H9 (cell line): ENCODE data around the gene ALKBH5. TPM values are rescaled to one million over a fixed set of nuclear protein-coding genes. Genes with fewer than 3 reads are reported as not detected.

ENCODE experiments used
- DNase-seq: peaks from one replicate; pipeline ENCODE4 v3.0.0-alpha.2; 2017
- H2AFZ ChIP-seq: one replicate; pipeline ENCODE4 v1.6.1; 2013; ENCODE audit warnings: mild to moderate bottlenecking, low read length, control low read depth, moderate library complexity
- H2AK5ac ChIP-seq: 2 replicates; pipeline ENCODE4 v1.6.1; 2013; ENCODE audit warnings: low read length, control low read depth, mixed read lengths; ENCODE audit not compliant: insufficient read length
- H2BK120ac ChIP-seq: one replicate; pipeline ENCODE4 v1.6.1; 2013; ENCODE audit warnings: low read depth, mild to moderate bottlenecking, low read length, control low read depth, inconsistent platforms; ENCODE audit not compliant: poor library complexity, severe bottlenecking
- H2BK12ac ChIP-seq: 2 replicates; pipeline ENCODE4 v1.6.1; 2013; ENCODE audit warnings: low read length, control low read depth, mixed read lengths, low read depth; ENCODE audit not compliant: insufficient read length
- H2BK15ac ChIP-seq: 2 replicates; pipeline ENCODE4 v1.6.1; 2013; ENCODE audit warnings: low read depth, low read length, control low read depth
- H2BK20ac ChIP-seq: one replicate; pipeline ENCODE4 v1.6.1; 2013; ENCODE audit warnings: low read depth, mild to moderate bottlenecking, low read length, control low read depth, inconsistent platforms; ENCODE audit not compliant: poor library complexity, severe bottlenecking
- H2BK5ac ChIP-seq: 2 replicates; pipeline ENCODE4 v1.6.1; 2013; ENCODE audit warnings: low read length, control low read depth, mixed read lengths; ENCODE audit not compliant: insufficient read length
- H3K14ac ChIP-seq: 2 replicates; pipeline ENCODE4 v1.6.1; 2013; ENCODE audit warnings: low read length, control low read depth; ENCODE audit not compliant: insufficient read depth
- H3K18ac ChIP-seq: 2 replicates; pipeline ENCODE4 v1.6.1; 2013; ENCODE audit warnings: low read depth, mild to moderate bottlenecking, mixed read lengths, low read length, control low read depth; ENCODE audit not compliant: insufficient read length
- H3K23ac ChIP-seq: 2 replicates; pipeline ENCODE4 v1.6.1; 2013; ENCODE audit warnings: low read length, control low read depth, mixed read lengths, low read depth; ENCODE audit not compliant: insufficient read length
- H3K23me2 ChIP-seq: 2 replicates; pipeline ENCODE4 v1.6.1; 2013; ENCODE audit warnings: low read depth, mild to moderate bottlenecking, mixed read lengths, low read length, control low read depth; ENCODE audit not compliant: insufficient read length, poor library complexity, severe bottlenecking
- H3K27ac ChIP-seq: 2 replicates; pipeline ENCODE4 v1.5.1; 2013; ENCODE audit warnings: low read length, control low read depth, mixed read lengths, low read depth; ENCODE audit not compliant: insufficient read length
- H3K27me3 ChIP-seq: 2 replicates; pipeline ENCODE4 v1.6.1; 2013; ENCODE audit warnings: low read length, control low read depth, inconsistent platforms; ENCODE audit not compliant: insufficient read depth
- H3K4ac ChIP-seq: 2 replicates; pipeline ENCODE4 v1.6.1; 2013; ENCODE audit warnings: low read depth, mild to moderate bottlenecking, control low read depth, inconsistent platforms, low read length, moderate library complexity
- H3K4me1 ChIP-seq: 2 replicates; pipeline ENCODE4 v1.6.1; 2013; ENCODE audit warnings: low read length, control low read depth, inconsistent platforms; ENCODE audit not compliant: insufficient read depth
- H3K4me2 ChIP-seq: 2 replicates; pipeline ENCODE4 v1.6.1; 2013; ENCODE audit warnings: low read length, control low read depth, mixed read lengths; ENCODE audit not compliant: insufficient read length, insufficient read depth
- H3K56ac ChIP-seq: 2 replicates; pipeline ENCODE4 v1.6.1; 2013; ENCODE audit warnings: low read depth, mild to moderate bottlenecking, mixed read lengths, low read length, control low read depth; ENCODE audit not compliant: insufficient read length
- H3K79me1 ChIP-seq: 2 replicates; pipeline ENCODE4 v1.6.1; 2013; ENCODE audit warnings: low read depth, mild to moderate bottlenecking, moderate library complexity, low read length, control low read depth, inconsistent platforms; ENCODE audit not compliant: insufficient read depth, poor library complexity, severe bottlenecking
- H3K79me2 ChIP-seq: 2 replicates; pipeline ENCODE4 v1.6.1; 2013; ENCODE audit warnings: low read length, control low read depth, inconsistent platforms; ENCODE audit not compliant: insufficient read depth
- H3K9ac ChIP-seq: 2 replicates; pipeline ENCODE4 v1.6.1; 2013; ENCODE audit warnings: low read length, control low read depth, mixed read lengths; ENCODE audit not compliant: insufficient read length; ENCODE audit errors: extremely low read depth
- H3K9me3 ChIP-seq: one replicate; pipeline ENCODE4 v1.6.1; 2013; ENCODE audit warnings: low read depth, low read length, inconsistent platforms; ENCODE audit not compliant: control insufficient read depth
- H3T11ph ChIP-seq: one replicate; pipeline ENCODE4 v1.6.1; 2013; ENCODE audit warnings: mild to moderate bottlenecking, low read length, control low read depth, inconsistent platforms
- H4K20me1 ChIP-seq: one replicate; pipeline ENCODE4 v1.6.1; 2013; ENCODE audit not compliant: control insufficient read depth, insufficient read length, insufficient read depth
- H4K5ac ChIP-seq: 2 replicates; pipeline ENCODE4 v1.6.1; 2013; ENCODE audit warnings: low read depth, mild to moderate bottlenecking, mixed read lengths, low read length, control low read depth; ENCODE audit not compliant: insufficient read length
- H4K8ac ChIP-seq: replicated peaks from 2 replicates; pipeline ENCODE4 v1.6.1; 2013; ENCODE audit warnings: low read length, control low read depth, mixed read lengths, low read depth; ENCODE audit not compliant: insufficient read length
- H4K91ac ChIP-seq: 2 replicates; pipeline ENCODE4 v1.6.1; 2013; ENCODE audit warnings: low read depth, mild to moderate bottlenecking, moderate library complexity, mixed read lengths, low read length, control low read depth; ENCODE audit not compliant: insufficient read length
- H3K27ac Mint-ChIP-seq, 3 experiments: 2 replicates in 2 of 3; 3 replicates in 1 of 3; pipeline ENCODE4 v1.8.0; 2020 to 2021; ENCODE audit warnings: mixed read lengths in 3 of 3, mild to moderate bottlenecking in 1 of 3, moderate library complexity in 1 of 3
- H3K27me3 Mint-ChIP-seq: 2 replicates; pipeline ENCODE4 v1.8.0; 2021; ENCODE audit warnings: low read depth, mild to moderate bottlenecking, moderate library complexity, mixed read lengths
- H3K36me3 Mint-ChIP-seq, 3 experiments: 2 replicates in 2 of 3; 3 replicates in 1 of 3; pipeline ENCODE4 v1.8.0; 2020 to 2021; ENCODE audit warnings: low read depth in 3 of 3, mixed read lengths in 3 of 3; ENCODE audit not compliant: insufficient read depth in 1 of 3
- H3K4me1 Mint-ChIP-seq, 2 experiments: 2 replicates each; pipeline ENCODE4 v1.8.0; 2020; ENCODE audit warnings: mixed read lengths in 2 of 2
- H3K4me3 Mint-ChIP-seq, 2 experiments: 2 replicates in 1 of 2; 3 replicates in 1 of 2; pipeline ENCODE4 v1.8.0; 2020 to 2021; ENCODE audit warnings: mild to moderate bottlenecking in 2 of 2, mixed read lengths in 2 of 2, moderate library complexity in 1 of 2
- H3K9me3 Mint-ChIP-seq, 2 experiments: 2 replicates in 1 of 2; 3 replicates in 1 of 2; pipeline ENCODE4 v1.8.0; 2020; ENCODE audit warnings: mild to moderate bottlenecking in 2 of 2, mixed read lengths in 2 of 2, moderate library complexity in 1 of 2
- CTCF ChIP-seq: fragments of 200-600 bp; sonication (generic); conservative IDR thresholded peaks from 3 replicates; pipeline ENCODE4 v1.8.0; 2021; ENCODE audit warnings: antibody characterized with exemption, mild to moderate bottlenecking
- WGBS: extraction: QIAGEN DNeasy Blood & Tissue Kit; methylation state at CpG from one replicate; pipeline ENCODE4 v1.1.7; 2013; ENCODE audit warnings: missing lambda C conversion rate, low lambda C conversion rate, mixed read lengths; ENCODE audit not compliant: insufficient read length; ENCODE audit errors: extremely low coverage; 5-methylcytosine and 5-hydroxymethylcytosine counted together
- total RNA-seq: library from RNA; stranded (reverse); gene quantifications from 2 replicates; pipeline ENCODE4 v1.2.1, GENCODE V29; 2021

Gene ALKBH5
- total RNA-seq, 1 experiment from 2014 or later: 89.8 TPM

DNA sequence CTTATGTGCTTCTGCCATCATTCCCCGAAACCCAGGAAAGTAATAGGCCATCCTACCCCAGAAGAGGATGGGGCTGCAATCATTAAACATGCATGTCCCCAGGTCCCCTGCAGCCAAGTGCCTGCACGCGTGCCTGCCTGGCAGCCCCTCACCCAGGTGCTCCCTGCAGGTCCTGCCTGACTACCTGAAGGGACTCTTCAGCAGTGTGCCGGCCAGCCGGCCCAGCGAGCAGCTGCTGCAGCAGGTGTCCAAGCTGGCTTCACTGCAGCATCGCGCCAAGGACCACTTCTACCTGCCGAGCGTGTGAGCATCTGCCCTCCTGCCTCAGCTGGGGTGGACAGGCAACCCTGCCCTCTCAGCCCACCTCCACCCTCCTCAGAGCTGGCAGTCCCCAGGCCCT lies 16.2 kb upstream of the ALKBH5 start:
- Mint-ChIP-seq H3K9me3 (no peaks in the 10 kb centered on the region), H3K36me3 (no peaks in the 10 kb centered on the region), H3K27me3 (peaks cover 9% of the 10 kb centered on the region; the same call in 1 of the 2 replicates), H3K4me3 (no peak overlapping the region), H3K27ac (no peak overlapping the region), H3K4me1 (no peaks in the 10 kb centered on the region)
- H4K20me1 ChIP-seq: no peaks in the 10 kb centered on the region
- no peak overlapping the region for H2AFZ ChIP-seq
- H3K79me1 ChIP-seq: no peaks in the 10 kb centered on the region
- H2BK5ac ChIP-seq: no peak overlapping the region
- no peak for TF ChIP-seq CTCF
- no peak overlapping the region for H3K23ac ChIP-seq
- no peaks in the 10 kb centered on the region for H3K23me2 ChIP-seq
- no peak overlapping the region for H4K5ac ChIP-seq
- H3K27me3 ChIP-seq: no peaks in the 10 kb centered on the region
- H3K79me2 ChIP-seq: no peaks in the 10 kb centered on the region
- H3K18ac ChIP-seq: no peak overlapping the region
- no peak overlapping the region for H2BK12ac ChIP-seq
- no peak overlapping the region for H3K27ac ChIP-seq
- H4K91ac ChIP-seq: no peak overlapping the region
- no peak for DNase-seq
- H3K9me3 ChIP-seq: no peaks in the 10 kb centered on the region
- H3K4me2 ChIP-seq: no peak overlapping the region
- no CpG with 5 or more reads among the region's 10 CpGs for WGBS
- no peak overlapping the region; the same call in 1 of the 2 replicates for H3K14ac ChIP-seq
- H2BK20ac ChIP-seq: no peak overlapping the region
- H3T11ph ChIP-seq: no peak overlapping the region
- H4K8ac ChIP-seq: no peak overlapping the region
- no peak overlapping the region for H3K4ac ChIP-seq
- H2AK5ac ChIP-seq: no peak overlapping the region
- H3K9ac ChIP-seq: no peak overlapping the region
- H3K56ac ChIP-seq: no peak overlapping the region
- H2BK15ac ChIP-seq: no peak overlapping the region
- H2BK120ac ChIP-seq: no peak overlapping the region
- H3K4me1 ChIP-seq: no peaks in the 10 kb centered on the region
